Measurements from ENCODE around the gene SFRP5.
A peak's percentile ranks its signal among the peaks of the same experiment; 100 is the strongest.

SFRP5 gene

GRCh38 chr10:97771055-97771891 lies 526 bp downstream of the SFRP5 start:
- Histone ChIP-seq H3K27ac (no peak overlapping the region), H3K4me3 (peak overlapping the region; percentile 67)
- TF ChIP-seq, protein P1, sequence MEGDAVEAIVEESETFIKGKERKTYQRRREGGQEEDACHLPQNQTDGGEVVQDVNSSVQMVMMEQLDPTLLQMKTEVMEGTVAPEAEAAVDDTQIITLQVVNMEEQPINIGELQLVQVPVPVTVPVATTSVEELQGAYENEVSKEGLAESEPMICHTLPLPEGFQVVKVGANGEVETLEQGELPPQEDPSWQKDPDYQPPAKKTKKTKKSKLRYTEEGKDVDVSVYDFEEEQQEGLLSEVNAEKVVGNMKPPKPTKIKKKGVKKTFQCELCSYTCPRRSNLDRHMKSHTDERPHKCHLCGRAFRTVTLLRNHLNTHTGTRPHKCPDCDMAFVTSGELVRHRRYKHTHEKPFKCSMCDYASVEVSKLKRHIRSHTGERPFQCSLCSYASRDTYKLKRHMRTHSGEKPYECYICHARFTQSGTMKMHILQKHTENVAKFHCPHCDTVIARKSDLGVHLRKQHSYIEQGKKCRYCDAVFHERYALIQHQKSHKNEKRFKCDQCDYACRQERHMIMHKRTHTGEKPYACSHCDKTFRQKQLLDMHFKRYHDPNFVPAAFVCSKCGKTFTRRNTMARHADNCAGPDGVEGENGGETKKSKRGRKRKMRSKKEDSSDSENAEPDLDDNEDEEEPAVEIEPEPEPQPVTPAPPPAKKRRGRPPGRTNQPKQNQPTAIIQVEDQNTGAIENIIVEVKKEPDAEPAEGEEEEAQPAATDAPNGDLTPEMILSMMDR (IDR thresholded peaks at IDR 0.05), result no peak
- no peak for DNase-seq (ENCODE audit: low spot score)

DNA sequence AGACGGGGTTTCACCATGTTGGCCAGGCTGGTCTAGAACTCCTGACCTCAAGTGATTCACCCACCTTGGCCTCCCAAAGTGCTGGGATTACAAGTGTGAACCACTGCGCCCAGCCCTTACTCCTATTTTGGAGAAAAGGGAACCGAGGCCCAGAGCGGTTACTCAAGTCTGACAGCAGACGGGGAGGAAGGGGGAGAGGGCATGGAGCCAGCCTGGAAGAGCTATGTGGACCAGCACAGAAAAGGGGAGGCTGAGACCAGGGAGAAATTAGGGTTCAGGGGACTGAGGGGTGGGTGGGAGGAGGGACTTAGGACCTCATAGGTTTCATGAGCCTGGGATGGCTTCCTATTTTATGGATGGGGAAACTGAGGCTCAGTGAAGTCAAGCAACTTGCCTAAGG lies 1.5 kb downstream of the SFRP5 start:
- DNase-seq (ENCODE audit: low spot score), result no peak
- Histone ChIP-seq H3K4me3 (no peak overlapping the region), H3K27ac (no peak overlapping the region)
- TF ChIP-seq, protein P1 (IDR thresholded peaks at IDR 0.05), result no peak

DNA sequence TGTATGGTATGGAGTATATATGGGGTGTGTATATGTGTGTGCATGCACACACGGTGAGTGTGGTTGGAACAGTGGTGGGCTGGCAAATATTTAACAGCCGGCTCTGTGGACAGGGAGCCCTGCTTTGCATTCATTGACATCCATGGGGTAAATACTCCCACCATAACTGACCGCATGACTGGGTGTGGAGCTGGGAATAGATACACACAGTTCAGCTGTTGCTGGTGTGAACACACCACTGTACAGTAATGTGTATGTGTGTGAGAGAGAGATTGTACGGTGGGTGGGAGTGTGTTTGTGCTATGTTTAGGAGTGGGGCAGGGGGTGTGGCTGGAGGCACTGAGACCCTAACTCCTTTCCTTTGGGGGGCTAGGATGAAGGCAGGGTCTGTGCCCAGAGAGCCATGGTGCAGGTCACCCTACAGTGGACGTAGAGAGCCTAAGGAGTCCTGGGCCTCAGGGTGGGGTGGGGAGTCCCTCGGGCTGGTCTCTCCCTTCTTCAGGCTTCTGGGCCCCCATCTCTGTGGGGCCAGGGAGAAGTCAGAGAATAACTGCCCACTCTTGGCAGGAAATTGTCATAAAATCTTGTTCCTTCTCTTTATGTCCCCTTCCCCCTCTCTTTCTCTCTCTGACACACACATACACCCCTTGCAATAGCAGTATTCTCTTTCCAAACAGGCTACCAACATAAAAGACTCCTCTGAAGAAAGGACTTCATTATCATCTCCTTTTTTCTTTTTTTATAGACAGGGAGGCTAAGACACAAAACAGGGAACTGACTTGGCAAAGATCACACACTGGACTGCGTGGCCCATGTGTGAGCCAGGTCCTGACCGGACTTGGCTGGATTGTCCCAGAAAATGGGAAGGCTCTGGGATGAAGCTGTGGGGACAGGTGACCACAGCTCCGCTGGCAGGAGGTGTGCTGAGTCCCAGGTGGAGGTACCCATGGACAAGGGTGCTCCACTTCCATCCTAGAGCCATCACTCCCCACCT lies 3.2 kb downstream of the SFRP5 start:
- no peak overlapping the region for H3K4me3 ChIP-seq
- H3K27ac ChIP-seq, result no peak overlapping the region
- TF ChIP-seq, protein P1 (IDR thresholded peaks at IDR 0.05), result no peak
- no peak for DNase-seq (ENCODE audit: low spot score)

DNA sequence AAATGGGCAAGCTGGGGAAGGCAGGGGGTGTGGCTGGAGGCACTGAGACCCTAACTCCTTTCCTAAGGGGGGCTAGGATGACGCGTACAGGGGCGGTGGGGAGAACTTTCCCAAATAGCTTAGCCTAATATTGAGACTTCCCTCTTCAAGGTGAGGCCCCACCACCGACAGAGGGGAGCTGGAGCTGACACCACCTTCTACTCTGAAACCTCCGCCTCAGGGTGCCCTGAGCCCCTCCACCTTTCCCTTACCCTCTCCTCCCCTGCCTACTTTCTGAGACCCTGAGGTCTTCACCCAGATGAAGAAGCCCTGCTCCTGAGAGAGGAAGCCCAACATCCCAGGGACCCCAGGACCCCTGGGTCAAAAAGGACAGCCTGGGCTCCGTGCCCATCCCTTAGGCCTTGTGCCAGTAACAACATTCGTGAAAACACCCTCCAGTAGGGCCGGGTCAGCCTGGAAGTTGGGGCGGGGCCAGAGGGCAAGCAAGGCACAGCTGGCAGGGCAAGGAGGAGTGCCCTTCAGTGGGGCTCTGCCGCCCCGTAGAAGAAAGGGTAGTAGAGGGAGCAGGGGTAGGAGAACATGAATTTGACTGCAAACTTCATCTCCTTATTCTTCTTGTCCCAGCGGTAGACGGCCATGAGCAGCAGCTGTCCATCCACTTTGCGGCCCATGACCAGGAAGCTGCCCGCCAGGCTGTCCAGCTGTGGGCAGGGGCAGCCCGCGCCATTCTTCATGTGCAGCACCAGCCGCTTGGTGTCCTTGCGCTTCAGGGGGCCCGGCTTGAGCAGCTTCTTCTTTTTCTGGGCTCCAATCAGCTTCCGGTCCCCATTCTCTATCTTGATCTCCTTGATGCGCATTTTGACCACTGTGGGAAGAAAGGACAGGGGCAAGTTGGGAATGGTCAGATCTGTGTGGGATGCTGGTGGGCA lies 4.5 kb downstream of the SFRP5 start:
- Histone ChIP-seq H3K4me3 (no peak overlapping the region), H3K27ac (no peak overlapping the region)
- TF ChIP-seq, protein P1 (IDR thresholded peaks at IDR 0.05), result no peak
- DNase-seq (ENCODE audit: low spot score), result no peak

GRCh38 chr10:97766106-97766810 lies 5.5 kb downstream of the SFRP5 start:
- DNase-seq (ENCODE audit: low spot score), result no peak
- TF ChIP-seq, protein P1 (IDR thresholded peaks at IDR 0.05), result no peak
- Histone ChIP-seq H3K4me3 (no peak overlapping the region), H3K27ac (no peak overlapping the region)

GRCh38 chr10:97765201-97765600 lies 6.6 kb downstream of the SFRP5 start:
- TF ChIP-seq, protein P1 (IDR thresholded peaks at IDR 0.05), result no peak
- DNase-seq (ENCODE audit: low spot score), result no peak
- Histone ChIP-seq H3K27ac (no peak overlapping the region), H3K4me3 (no peak overlapping the region)

All from coronary artery (tissue), 2 donors.